GM12878 (cell line): ENCODE measurements around the gene NCF4. TPM values are rescaled to one million over a fixed set of nuclear protein-coding genes. Genes with fewer than 3 reads are reported as not detected.
A peak's percentile ranks its signal among the peaks of the same experiment; 100 is the strongest.

Experiments used
- CBFB ChIP-seq: IDR thresholded peaks from 2 replicates; pipeline ENCODE4 v1.6.1; 2016; ENCODE audit warnings: antibody characterized with exemption, low read depth
- CBX3 ChIP-seq: fragments of 200-600 bp; sonication (generic); IDR thresholded peaks from 2 replicates; pipeline ENCODE4 v1.6.1; 2016; ENCODE audit warnings: low read depth, borderline replicate concordance
- CREB1 ChIP-seq: IDR thresholded peaks from 2 replicates; pipeline ENCODE4 v1.6.1; 2012; ENCODE audit warnings: low read depth, mild to moderate bottlenecking, inconsistent platforms
- EGR1 ChIP-seq, 2 experiments: IDR thresholded peaks; 1 replicate in 1 of 2; 2 replicates in 1 of 2; pipeline ENCODE4 v1.6.1; 2011 to 2012; ENCODE audit warnings: low read depth in 2 of 2, low read length in 2 of 2, borderline replicate concordance in 1 of 2, mild to moderate bottlenecking in 1 of 2, moderate library complexity in 1 of 2
- ESRRA ChIP-seq: IDR thresholded peaks from 2 replicates; pipeline ENCODE4 v1.6.1; 2012; ENCODE audit warnings: mild to moderate bottlenecking, low read length, improper control_type of control experiment
- ETV6 ChIP-seq, 2 experiments: fragments of 450-650 bp in 1 of 2; IDR thresholded peaks in 1 of 2; conservative IDR thresholded peaks in 1 of 2; 2 replicates each; pipeline ENCODE4 v1.6.1; 2014; ENCODE audit warnings: antibody characterized with exemption in 1 of 2, borderline replicate concordance in 1 of 2, low read depth in 1 of 2, mild to moderate bottlenecking in 1 of 2, moderate library complexity in 1 of 2
- IKZF2 ChIP-seq, 2 experiments: fragments of 450-650 bp; IDR thresholded peaks; 2 replicates each; pipeline ENCODE4 v1.6.1; 2017; ENCODE audit warnings: mild to moderate bottlenecking in 2 of 2, moderate library complexity in 2 of 2
- KDM1A ChIP-seq: fragments of 200-600 bp; sonication (generic); IDR thresholded peaks from 2 replicates; pipeline ENCODE4 v1.6.1; 2016; ENCODE audit warnings: borderline replicate concordance
- LARP7 ChIP-seq: fragments of 450-650 bp; IDR thresholded peaks from 2 replicates; pipeline ENCODE4 v1.6.1; 2017; ENCODE audit warnings: mild to moderate bottlenecking
- PAX5 ChIP-seq: IDR thresholded peaks from 2 replicates; pipeline ENCODE4 v1.6.1; 2011; ENCODE audit warnings: low read depth, low read length, borderline replicate concordance
- POLR2AphosphoS2 ChIP-seq: IDR thresholded peaks from 2 replicates; pipeline ENCODE4 v1.6.1; 2011; ENCODE audit warnings: low read depth, mild to moderate bottlenecking, low read length, improper control_type of control experiment, moderate library complexity
- POU2F2 ChIP-seq: IDR thresholded peaks from 3 replicates; pipeline ENCODE4 v1.6.1; 2011; ENCODE audit warnings: low read depth, mild to moderate bottlenecking, low read length, borderline replicate concordance
- RAD21 ChIP-seq: IDR thresholded peaks from 2 replicates; pipeline ENCODE4 v1.6.1; 2011; ENCODE audit warnings: mild to moderate bottlenecking, low read depth, low read length, moderate library complexity; ENCODE audit not compliant: insufficient read depth
- SUPT20H ChIP-seq: IDR thresholded peaks from 2 replicates; pipeline ENCODE4 v1.6.1; 2011; ENCODE audit warnings: low read depth, mild to moderate bottlenecking, low read length, moderate library complexity, borderline replicate concordance; ENCODE audit not compliant: control insufficient read depth
- TARDBP ChIP-seq: IDR thresholded peaks from 2 replicates; pipeline ENCODE4 v1.6.1; 2016; ENCODE audit warnings: borderline replicate concordance
- TBL1XR1 ChIP-seq: IDR thresholded peaks from 2 replicates; pipeline ENCODE4 v1.6.1; 2012; ENCODE audit warnings: low read depth, low read length, improper control_type of control experiment
- ZBTB40 ChIP-seq: fragments of 450-650 bp; IDR thresholded peaks from 2 replicates; pipeline ENCODE4 v1.6.1; 2016; ENCODE audit warnings: mild to moderate bottlenecking, moderate library complexity, borderline replicate concordance
- ZNF687 ChIP-seq: fragments of 450-650 bp; IDR thresholded peaks from 2 replicates; pipeline ENCODE4 v1.6.1; 2017; ENCODE audit warnings: mild to moderate bottlenecking, moderate library complexity
- ZSCAN29 ChIP-seq: fragments of 450-650 bp; IDR thresholded peaks from 2 replicates; pipeline ENCODE4 v1.6.1; 2017; ENCODE audit warnings: mild to moderate bottlenecking, moderate library complexity
- polyA plus RNA-seq, 11 experiments: library from polyadenylated mRNA; depleted of rRNA in 4 of 11; unstranded in 6 of 11; stranded (reverse) in 5 of 11; fragments of >200 nt; fragmentation: Nextera tagmentation in 4 of 11; fragmentation: Illumina TruSeq in 1 of 11; extraction: Ambion mirVana in 4 of 11; extraction: Trizol in 1 of 11; gene quantifications; 1 replicate in 1 of 11; 2 replicates in 10 of 11; pipeline versions ENCODE4 v1.2.1 to v1.2.3, GENCODE V29; 2011 to 2016; ENCODE audit warnings: inconsistent platforms in 2 of 11, missing spikeins in 2 of 11, low read depth in 1 of 11
- total RNA-seq, 4 experiments: library from RNA; depleted of rRNA in 3 of 4; stranded (reverse); fragments of >200 nt in 3 of 4; fragmentation: Illumina TruSeq in 1 of 4; extraction: Trizol in 1 of 4; gene quantifications; 2 replicates each; pipeline versions ENCODE4 v1.2.1 to v1.2.3, GENCODE V29; 2013 to 2021
- TF ChIP-seq, protein P1 (sequence below): IDR thresholded peaks from 2 replicates; pipeline ENCODE4 v1.6.1; 2012; ENCODE audit warnings: low read depth, low read length, improper control_type of control experiment

Gene NCF4
- total and polyA plus RNA-seq, 10 of the 15 experiments (the other 5 are each of a cell fraction or from before 2014, with no cell fraction given), result 22.9 to 136 (median 72.5) TPM

DNA sequence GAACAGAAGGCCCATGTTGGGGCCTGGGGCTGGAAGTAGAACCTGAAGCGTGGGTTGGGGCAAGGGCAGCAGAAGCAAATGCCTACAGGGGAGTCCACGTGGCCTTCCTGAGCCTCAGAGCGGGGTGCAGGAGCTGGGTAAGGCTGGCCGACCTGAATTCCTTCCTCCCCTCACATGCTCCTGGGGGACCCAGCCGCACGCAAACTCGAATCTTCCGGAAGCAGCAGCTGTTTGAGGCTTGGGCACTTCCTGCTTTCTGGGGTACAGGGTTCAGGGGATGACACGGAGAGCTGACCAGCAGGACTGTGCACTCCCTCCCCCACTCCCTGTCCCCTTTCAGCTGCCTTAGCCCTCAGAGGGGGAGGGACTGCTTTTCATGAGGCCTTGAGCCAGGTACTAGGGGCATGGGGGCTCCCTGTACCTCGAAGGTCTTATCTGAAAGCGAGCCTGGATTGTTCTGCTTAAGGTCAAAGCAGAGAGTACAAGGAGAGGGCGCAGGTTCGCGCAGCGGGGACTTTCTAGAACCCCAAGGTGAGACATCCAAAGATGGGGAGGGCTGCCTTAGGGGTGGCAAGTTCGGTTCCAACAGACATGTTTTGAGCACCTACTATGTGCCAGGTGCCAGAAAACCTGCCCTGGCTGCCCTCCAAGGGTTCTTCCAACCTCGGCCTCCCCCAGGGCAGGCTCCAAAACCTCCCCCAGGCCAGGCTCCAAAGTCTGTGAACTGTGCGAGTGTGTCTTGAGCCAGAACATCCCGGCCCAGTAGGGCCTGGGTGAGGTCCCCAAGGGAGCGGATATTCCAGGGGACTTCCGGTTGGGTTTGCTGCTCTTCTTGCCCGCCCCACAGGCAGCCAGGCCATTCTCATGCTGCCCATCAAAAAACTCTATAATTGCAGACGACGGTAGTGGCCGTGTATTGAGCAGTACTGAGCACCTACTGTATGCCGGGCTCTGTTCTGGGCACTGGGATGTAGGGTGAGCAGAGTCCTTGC is 1.7 kb downstream of the NCF4 start (continued):
- TF ChIP-seq ESRRA (0 out of 2 replicates have a peak, but pooled peaks have one; percentile 42), CBX3 (no peak), CREB1 (no peak; the same call in 1 of the 2 replicates), ZBTB40 (peak; percentile 78), ZSCAN29 (peak; percentile 46; the same call in 1 of the 2 replicates), LARP7 (no peak; the same call in 1 of the 2 replicates), ZNF687 (peak; percentile 98), IKZF2 (IDR thresholded peaks at IDR 0.05) (peak; percentile 79 to 82), EGR1 (IDR thresholded peaks at IDR 0.05; ENCODE audit: borderline replicate concordance in 1 of 2, low read depth in 2 of 2, low read length in 2 of 2) (peak in 1 of 2 experiments; percentile 45; a peak in 2 of 3 replicates), POLR2AphosphoS2 (no peak), SUPT20H (no peak), TARDBP (no peak), RAD21 (no peak), ETV6 (conservative IDR thresholded peaks at IDR 0.05 in 1 of 2, IDR thresholded peaks at IDR 0.05 in 1 of 2; ENCODE audit: borderline replicate concordance in 1 of 2, low read depth in 1 of 2) (peak in 1 of 2 experiments; percentile 83; a peak in 2 of 4 replicates), TBL1XR1 (no peak; the same call in 1 of the 2 replicates), POU2F2 (peak; percentile 57; the same call in 1 of the 3 replicates), PAX5 (peak; percentile 89; the same call in 1 of the 2 replicates), KDM1A (no peak), CBFB (no peak)
- TF ChIP-seq, protein P1, sequence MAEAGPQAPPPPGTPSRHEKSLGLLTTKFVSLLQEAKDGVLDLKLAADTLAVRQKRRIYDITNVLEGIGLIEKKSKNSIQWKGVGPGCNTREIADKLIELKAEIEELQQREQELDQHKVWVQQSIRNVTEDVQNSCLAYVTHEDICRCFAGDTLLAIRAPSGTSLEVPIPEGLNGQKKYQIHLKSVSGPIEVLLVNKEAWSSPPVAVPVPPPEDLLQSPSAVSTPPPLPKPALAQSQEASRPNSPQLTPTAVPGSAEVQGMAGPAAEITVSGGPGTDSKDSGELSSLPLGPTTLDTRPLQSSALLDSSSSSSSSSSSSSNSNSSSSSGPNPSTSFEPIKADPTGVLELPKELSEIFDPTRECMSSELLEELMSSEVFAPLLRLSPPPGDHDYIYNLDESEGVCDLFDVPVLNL, result no peak
